Mucosa of rectum (tissue), 2 donors: Measurements from ENCODE around the gene UPP2.

Experiments
- H3K27ac ChIP-seq, 2 donors: one replicate each; pipeline ENCODE4 v1.7.0; 2013; ENCODE audit warnings: inconsistent platforms in 2 of 2, low read depth in 2 of 2, low read length in 2 of 2
- H3K27me3 ChIP-seq, 2 donors: one replicate each; pipeline ENCODE4 v1.7.0; 2013; ENCODE audit warnings: low read length in 2 of 2; ENCODE audit not compliant: control insufficient read depth in 2 of 2, insufficient read depth in 2 of 2
- H3K36me3 ChIP-seq, 2 donors: one replicate each; pipeline ENCODE4 v1.7.0; 2013; ENCODE audit warnings: low read length in 2 of 2; ENCODE audit not compliant: control insufficient read depth in 2 of 2, insufficient read depth in 2 of 2
- H3K4me1 ChIP-seq, 2 donors: one replicate each; pipeline ENCODE4 v1.7.0; 2013; ENCODE audit warnings: low read length in 2 of 2, mild to moderate bottlenecking in 1 of 2; ENCODE audit not compliant: control insufficient read depth in 2 of 2, insufficient read depth in 2 of 2
- H3K4me3 ChIP-seq, 2 donors: one replicate each; pipeline ENCODE4 v1.7.0; 2013; ENCODE audit warnings: low read length in 2 of 2
- H3K9ac ChIP-seq, 2 donors: one replicate each; pipeline ENCODE4 v1.7.0; 2013; ENCODE audit warnings: low read length in 2 of 2, low read depth in 1 of 2, mild to moderate bottlenecking in 1 of 2
- H3K9me3 ChIP-seq, 2 donors: one replicate each; pipeline ENCODE4 v1.7.0; 2013; ENCODE audit warnings: low read length in 2 of 2; ENCODE audit not compliant: control insufficient read depth in 2 of 2
- donor health status: healthy.
- donor health status: Normal muscosa, but diverticular disease.

UPP2 gene

GRCh38 chr2:158101384-158101926 is at the start of gene UPP2:
TSS of gene UPP2 (plus strand) at chr2:158101876. CDS start at chr2:158102064, 188 bp downstream.
- H3K27me3 ChIP-seq: no peaks in the 10 kb centered on the region
- no peak within 1 kb of the TSS for H3K27ac ChIP-seq
- H3K9me3 ChIP-seq: no peaks in the 10 kb centered on the region
- H3K36me3 ChIP-seq: no peaks in the 10 kb centered on the region
- H3K4me3 ChIP-seq: no peak within 1 kb of the TSS
- no peak within 1 kb of the TSS for H3K9ac ChIP-seq
- H3K4me1 ChIP-seq: peaks cover 0 to 2% of the 10 kb centered on the region in 2 donors

- Histone ChIP-seq H3K4me3 (no peak overlapping the region), H3K27ac (no peak overlapping the region), H3K4me1 (no peaks in the 10 kb centered on the region), H3K36me3 (no peaks in the 10 kb centered on the region), H3K27me3 (no peaks in the 10 kb centered on the region), H3K9ac (no peak overlapping the region), H3K9me3 (no peaks in the 10 kb centered on the region)
These were observed 48.9 kb upstream of the UPP2 start for GRCh38 chr2:158052761-158053160.

DNA sequence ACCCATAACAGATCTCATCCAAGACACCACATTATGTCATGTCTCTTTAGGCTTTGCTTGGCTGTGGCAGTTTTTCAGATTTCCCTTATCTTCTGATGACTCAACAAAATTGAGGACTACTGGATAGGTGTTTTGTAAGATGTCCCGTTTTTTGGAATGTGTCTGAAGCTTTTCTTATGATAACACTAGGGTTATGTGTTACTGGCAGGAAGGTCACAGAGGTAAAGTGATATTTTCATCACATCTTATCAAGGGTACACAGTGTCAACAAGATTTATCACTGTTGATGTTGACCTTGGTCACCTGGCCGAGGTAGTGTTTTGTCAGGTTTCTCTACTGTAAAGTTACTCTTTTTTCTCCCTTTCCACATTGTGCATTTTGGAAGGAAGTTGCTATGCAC is 44.8 kb upstream of the UPP2 start:
- H3K4me1 ChIP-seq: no peaks in the 10 kb centered on the region
- H3K36me3 ChIP-seq: no peaks in the 10 kb centered on the region
- no peak overlapping the region for H3K27ac ChIP-seq
- no peaks in the 10 kb centered on the region for H3K27me3 ChIP-seq
- H3K9ac ChIP-seq: no peak overlapping the region
- H3K9me3 ChIP-seq: no peaks in the 10 kb centered on the region
- no peak overlapping the region for H3K4me3 ChIP-seq

GRCh38 chr2:158060160-158060834 is 41.4 kb upstream of the UPP2 start:
- H3K27me3 ChIP-seq: no peaks in the 10 kb centered on the region
- H3K4me3 ChIP-seq: no peak overlapping the region
- H3K36me3 ChIP-seq: no peaks in the 10 kb centered on the region
- H3K9ac ChIP-seq: no peak overlapping the region
- no peaks in the 10 kb centered on the region for H3K4me1 ChIP-seq
- H3K27ac ChIP-seq: no peak overlapping the region
- no peaks in the 10 kb centered on the region for H3K9me3 ChIP-seq

DNA sequence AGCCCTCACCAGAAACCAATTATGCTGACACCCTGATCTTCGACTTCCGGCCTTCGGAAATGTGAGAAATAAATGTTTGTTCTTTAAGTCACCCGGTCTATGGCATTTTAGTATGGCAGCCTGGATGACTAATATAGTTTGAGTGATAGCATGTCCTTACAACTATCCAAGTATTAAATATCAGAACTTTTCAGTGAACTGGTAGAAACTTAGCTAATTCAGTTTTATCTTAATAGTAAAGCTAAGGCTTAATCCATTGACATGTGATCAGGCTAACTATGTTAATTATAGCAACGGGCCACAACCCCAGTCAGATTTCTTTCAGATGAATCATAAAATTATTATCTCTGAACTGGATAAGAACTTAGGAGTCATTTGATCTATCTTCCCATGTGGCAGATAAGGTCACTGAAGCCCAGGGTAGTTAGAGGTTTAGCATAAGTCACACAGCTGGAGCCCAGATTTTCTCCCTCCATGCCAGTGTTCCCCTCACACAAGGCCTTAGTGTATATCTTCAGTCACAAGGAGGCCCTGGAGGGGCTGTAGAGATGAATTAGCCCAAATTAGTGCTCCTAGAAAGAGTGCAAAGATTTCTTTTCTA is 40.7 kb upstream of the UPP2 start:
- Histone ChIP-seq H3K9me3 (no peaks in the 10 kb centered on the region), H3K27me3 (no peaks in the 10 kb centered on the region), H3K9ac (no peak overlapping the region), H3K27ac (no peak overlapping the region), H3K36me3 (no peaks in the 10 kb centered on the region), H3K4me1 (no peaks in the 10 kb centered on the region), H3K4me3 (no peak overlapping the region)

GRCh38 chr2:158061763-158062162 is 39.9 kb upstream of the UPP2 start:
- H3K27ac ChIP-seq: no peak overlapping the region
- no peaks in the 10 kb centered on the region for H3K36me3 ChIP-seq
- no peak overlapping the region for H3K9ac ChIP-seq
- H3K9me3 ChIP-seq: no peaks in the 10 kb centered on the region
- H3K4me3 ChIP-seq: no peak overlapping the region
- no peaks in the 10 kb centered on the region for H3K4me1 ChIP-seq
- no peaks in the 10 kb centered on the region for H3K27me3 ChIP-seq

DNA sequence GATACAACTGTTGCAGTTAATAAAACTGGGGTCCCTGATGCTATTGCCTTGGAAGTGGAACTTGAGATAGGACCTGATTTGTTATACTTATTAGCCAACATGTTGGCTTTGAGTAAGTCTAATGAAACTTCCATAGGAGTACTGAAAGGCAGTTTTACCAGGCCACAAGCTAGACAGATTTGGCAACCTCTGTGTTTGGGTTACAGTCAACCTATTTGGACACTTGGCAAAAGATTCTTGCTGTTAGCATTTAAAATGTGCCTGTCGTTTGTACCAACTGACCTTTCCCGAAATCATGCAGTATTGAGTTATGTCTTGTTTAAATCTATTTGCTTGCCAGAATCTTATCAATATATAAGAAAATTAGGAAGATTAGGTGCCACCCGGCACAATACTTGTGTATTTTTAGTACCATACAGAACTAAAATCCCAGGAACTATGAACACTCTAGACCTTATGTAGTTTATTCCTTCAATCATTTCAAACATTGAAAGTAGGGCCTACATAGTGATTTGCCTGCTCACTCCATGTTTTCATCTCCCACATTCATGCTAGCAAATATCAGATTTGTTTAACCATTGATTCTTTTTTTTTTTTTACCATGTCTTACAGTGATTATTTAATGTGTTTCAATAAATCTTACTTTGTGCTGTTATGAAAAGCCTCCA is 35.5 kb upstream of the UPP2 start:
- no peak overlapping the region for H3K27ac ChIP-seq
- H3K9ac ChIP-seq: no peak overlapping the region
- no peak overlapping the region for H3K4me3 ChIP-seq
- H3K4me1 ChIP-seq: no peaks in the 10 kb centered on the region
- H3K9me3 ChIP-seq: no peaks in the 10 kb centered on the region
- H3K27me3 ChIP-seq: no peaks in the 10 kb centered on the region
- no peaks in the 10 kb centered on the region for H3K36me3 ChIP-seq

DNA sequence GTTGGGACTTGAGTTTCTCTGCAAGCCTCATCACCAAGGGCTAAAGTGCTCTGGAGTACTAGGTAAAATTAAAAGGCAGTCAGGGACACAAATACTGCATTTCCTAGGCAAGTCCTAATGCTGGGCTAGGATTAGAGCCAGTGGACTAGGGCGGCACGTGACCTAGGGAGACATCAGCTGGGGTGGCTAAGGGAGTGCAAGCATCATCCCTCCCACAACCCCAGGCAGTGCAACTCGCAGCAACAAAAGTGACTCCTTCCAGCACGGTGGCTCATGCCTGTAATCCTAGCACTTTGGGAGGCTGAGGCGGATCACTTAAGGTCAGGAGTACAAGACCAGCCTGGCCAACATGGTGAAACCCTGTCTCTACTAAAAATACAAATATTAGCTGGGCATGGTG is 30.7 kb upstream of the UPP2 start:
- Histone ChIP-seq H3K27ac (no peak overlapping the region), H3K4me3 (no peak overlapping the region), H3K4me1 (no peaks in the 10 kb centered on the region)

GRCh38 chr2:158072361-158072760 is 29.3 kb upstream of the UPP2 start:
- no peak overlapping the region for H3K9ac ChIP-seq
- H3K4me1 ChIP-seq: no peaks in the 10 kb centered on the region
- no peak overlapping the region for H3K27ac ChIP-seq
- H3K9me3 ChIP-seq: peaks cover 4% of the 10 kb centered on the region in 2 donors
- H3K4me3 ChIP-seq: no peak overlapping the region
- H3K36me3 ChIP-seq: no peaks in the 10 kb centered on the region
- no peaks in the 10 kb centered on the region for H3K27me3 ChIP-seq

More for the DNA sequence above, 30.7 kb upstream of the UPP2 start:
- Histone ChIP-seq H3K9ac (no peak overlapping the region), H3K9me3 (no peaks in the 10 kb centered on the region), H3K27me3 (no peaks in the 10 kb centered on the region), H3K36me3 (no peaks in the 10 kb centered on the region)

GRCh38 chr2:158079672-158080071 is 22.0 kb upstream of the UPP2 start:
- Histone ChIP-seq H3K27me3 (no peaks in the 10 kb centered on the region), H3K9me3 (peaks cover 4% of the 10 kb centered on the region in 2 donors), H3K27ac (no peak overlapping the region), H3K4me1 (peaks cover 0 to 3% of the 10 kb centered on the region in 2 donors), H3K9ac (no peak overlapping the region), H3K4me3 (no peak overlapping the region), H3K36me3 (no peaks in the 10 kb centered on the region)
